H1 (cell line): ENCODE results near the gene FBLIM1. TPM values are rescaled to one million over a fixed set of nuclear protein-coding genes. Genes with fewer than 3 reads are reported as not detected.

Source experiments
- CTCF ChIA-PET: fragments of 300-600 bp; sonication (Branson Sonifier 250); formaldehyde crosslinking; loops from one replicate; lab custom pipeline; 2021; ENCODE audit not compliant: partially characterized antibody; lab: Charles Lee
- POLR2A ChIA-PET: fragments of 300-600 bp; sonication (Branson Sonifier 250); formaldehyde crosslinking; loops from one replicate; lab custom pipeline; 2021; ENCODE audit warnings: inconsistent platforms; ENCODE audit not compliant: partially characterized antibody; lab: Charles Lee
- DNase-seq, 2 experiments: peaks; one replicate each; pipeline versions ENCODE4 v3.0.0 to v3.0.0-alpha.2; 2010 to 2022; ENCODE audit warnings: low spot score in 2 of 2, low read depth in 1 of 2, mixed read lengths in 1 of 2
- FAIRE-seq: peaks from 2 replicates; lab custom pipeline; 2011; peaks lifted over from hg19 to GRCh38; lab: Jason Lieb, UNC
- H2AFZ ChIP-seq: 2 replicates; pipeline ENCODE4 v1.8.1; 2012; ENCODE audit warnings: low read length, inconsistent platforms
- H2AK5ac ChIP-seq: 2 replicates; pipeline ENCODE4 v1.6.1; 2013; ENCODE audit warnings: low read depth, low read length
- H2BK120ac ChIP-seq: replicated peaks from 2 replicates; pipeline ENCODE3; 2013; ENCODE audit warnings: low read depth, low read length, inconsistent platforms
- H2BK12ac ChIP-seq: 2 replicates; pipeline ENCODE4 v1.6.1; 2013; ENCODE audit warnings: low read depth, low read length
- H2BK15ac ChIP-seq: 2 replicates; pipeline ENCODE4 v1.6.1; 2013; ENCODE audit warnings: low read length
- H2BK20ac ChIP-seq: 2 replicates; pipeline ENCODE4 v1.6.1; 2013; ENCODE audit warnings: low read length
- H2BK5ac ChIP-seq: 2 replicates; pipeline ENCODE4 v1.6.1; 2013; ENCODE audit warnings: low read depth, low read length
- H3K14ac ChIP-seq: 2 replicates; pipeline ENCODE4 v1.6.1; 2013; ENCODE audit warnings: inconsistent platforms; ENCODE audit not compliant: insufficient read length
- H3K18ac ChIP-seq: 2 replicates; pipeline ENCODE4 v1.6.1; 2013; ENCODE audit warnings: low read length; ENCODE audit errors: extremely low read depth
- H3K23ac ChIP-seq: 2 replicates; pipeline ENCODE4 v1.6.1; 2013; ENCODE audit warnings: inconsistent platforms; ENCODE audit not compliant: insufficient read length
- H3K23me2 ChIP-seq: 2 replicates; pipeline ENCODE4 v1.6.1; 2013; ENCODE audit warnings: low read depth, low read length
- H3K27ac ChIP-seq: 2 replicates; pipeline ENCODE4 v1.6.1; 2011; ENCODE audit warnings: low read depth, low read length, inconsistent platforms
- H3K27me3 ChIP-seq, 4 experiments: replicated peaks in 1 of 4; 1 replicate in 1 of 4; 2 replicates in 3 of 4; pipeline versions ENCODE4 v1.6.1 to v1.8.1; 2011 to 2013; ENCODE audit warnings: low read length in 3 of 4, mild to moderate bottlenecking in 3 of 4, inconsistent platforms in 2 of 4, mixed read lengths in 2 of 4, moderate library complexity in 1 of 4; ENCODE audit not compliant: control insufficient read depth in 3 of 4, insufficient read depth in 3 of 4; ENCODE audit errors: extremely low read depth in 1 of 4
- H3K36me3 ChIP-seq, 4 experiments: 2 replicates each; pipeline versions ENCODE4 v1.6.1 to v1.8.1; 2011 to 2013; ENCODE audit warnings: mild to moderate bottlenecking in 4 of 4, low read length in 3 of 4, moderate library complexity in 2 of 4, control low read depth in 1 of 4, inconsistent platforms in 1 of 4; ENCODE audit not compliant: insufficient read depth in 4 of 4, control insufficient read depth in 2 of 4
- H3K4ac ChIP-seq: replicated peaks from 2 replicates; pipeline ENCODE3; 2013; ENCODE audit warnings: low read length, low read depth, mixed read lengths, inconsistent platforms; ENCODE audit not compliant: insufficient read length
- H3K4me1 ChIP-seq, 4 experiments: replicated peaks in 1 of 4; 1 replicate in 1 of 4; 2 replicates in 3 of 4; pipeline versions ENCODE4 v1.6.1 to v1.8.1; 2011 to 2013; ENCODE audit warnings: low read length in 3 of 4, inconsistent platforms in 2 of 4, mixed read lengths in 1 of 4; ENCODE audit not compliant: insufficient read depth in 4 of 4, control insufficient read depth in 3 of 4
- H3K4me2 ChIP-seq, 2 experiments: 2 replicates each; pipeline versions ENCODE4 v1.6.1 to v1.8.1; 2011 to 2013; ENCODE audit warnings: low read depth in 2 of 2, low read length in 2 of 2, control low read depth in 1 of 2, inconsistent platforms in 1 of 2, mild to moderate bottlenecking in 1 of 2; ENCODE audit not compliant: insufficient read depth in 1 of 2
- H3K4me3 ChIP-seq, 4 experiments: fragments of 200-600, 300-600 bp in 1 of 4; sonication (generic), shearing (Covaris generic), sonication (Bioruptor Twin) in 1 of 4; 2 replicates each; pipeline versions ENCODE4 v1.5.1 to v1.8.1; 2011 to 2016; ENCODE audit warnings: low read length in 4 of 4, low read depth in 3 of 4, control low read depth in 2 of 4, inconsistent platforms in 2 of 4, mild to moderate bottlenecking in 2 of 4, mixed read lengths in 1 of 4, moderate library complexity in 1 of 4; ENCODE audit not compliant: insufficient read depth in 2 of 4; ENCODE audit errors: extremely low read depth in 1 of 4
- H3K56ac ChIP-seq: replicated peaks from 2 replicates; pipeline ENCODE3; 2013; ENCODE audit warnings: low read depth, mild to moderate bottlenecking, mixed read lengths, low read length, inconsistent platforms; ENCODE audit not compliant: insufficient read length
- H3K79me1 ChIP-seq: 2 replicates; pipeline ENCODE4 v1.6.1; 2013; ENCODE audit warnings: low read depth, low read length, control low read depth
- H3K79me2 ChIP-seq, 2 experiments: 2 replicates each; pipeline versions ENCODE4 v1.6.1 to v1.8.1; 2012 to 2013; ENCODE audit warnings: low read length in 2 of 2, mild to moderate bottlenecking in 2 of 2, inconsistent platforms in 1 of 2; ENCODE audit not compliant: insufficient read depth in 2 of 2, control insufficient read depth in 1 of 2
- H3K9ac ChIP-seq, 4 experiments: replicated peaks in 1 of 4; 1 replicate in 1 of 4; 2 replicates in 3 of 4; pipeline versions ENCODE4 v1.6.1 to v1.8.1; 2011 to 2013; ENCODE audit warnings: low read depth in 3 of 4, low read length in 3 of 4, control low read depth in 2 of 4, mild to moderate bottlenecking in 2 of 4, moderate library complexity in 2 of 4, inconsistent platforms in 1 of 4; ENCODE audit errors: extremely low read depth in 1 of 4
- H3K9me3 ChIP-seq, 2 experiments: 2 replicates each; pipeline versions ENCODE4 v1.6.1 to v1.8.1; 2012 to 2013; ENCODE audit warnings: mild to moderate bottlenecking in 2 of 2, moderate library complexity in 2 of 2, control low read depth in 1 of 2, inconsistent platforms in 1 of 2, low read depth in 1 of 2, low read length in 1 of 2, mixed read lengths in 1 of 2; ENCODE audit not compliant: insufficient read depth in 2 of 2
- H4K20me1 ChIP-seq, 2 experiments: replicated peaks in 1 of 2; 2 replicates each; pipeline versions ENCODE3 to v1.8.1; 2011 to 2013; ENCODE audit warnings: inconsistent platforms in 2 of 2, low read length in 2 of 2, mild to moderate bottlenecking in 1 of 2; ENCODE audit not compliant: insufficient read depth in 2 of 2, control insufficient read depth in 1 of 2
- H4K5ac ChIP-seq: 2 replicates; pipeline ENCODE4 v1.6.1; 2013; ENCODE audit warnings: low read length, low read depth, mixed read lengths, inconsistent platforms; ENCODE audit not compliant: insufficient read length
- H4K8ac ChIP-seq: 2 replicates; pipeline ENCODE4 v1.8.0; 2013; ENCODE audit warnings: mild to moderate bottlenecking, moderate library complexity, low read length, inconsistent platforms; ENCODE audit not compliant: insufficient read depth; ENCODE audit errors: extremely low read depth
- H4K91ac ChIP-seq: replicated peaks from 2 replicates; pipeline ENCODE3; 2013; ENCODE audit warnings: low read length, mixed read lengths, inconsistent platforms; ENCODE audit not compliant: insufficient read length
- PHF8 ChIP-seq: fragments of 200-600 bp; sonication (generic); conservative IDR thresholded peaks from 2 replicates; pipeline ENCODE4 v1.7.1; 2012; ENCODE audit warnings: low read depth, mild to moderate bottlenecking, inconsistent platforms, low read length, moderate library complexity
- POLR2AphosphoS5 ChIP-seq: IDR thresholded peaks from 2 replicates; pipeline ENCODE4 v1.6.1; 2011; ENCODE audit warnings: low read depth, low read length
- WGBS, 2 experiments: shearing (Covaris generic) in 1 of 2; methylation state at CpG; one replicate each; pipeline versions ENCODE4 v1.1.6 to v1.1.7; 2013 to 2015; ENCODE audit warnings: low lambda C conversion rate in 2 of 2, mixed read lengths in 2 of 2, inconsistent platforms in 1 of 2, low coverage in 1 of 2, missing lambda C conversion rate in 1 of 2; ENCODE audit not compliant: insufficient replicate concordance in 2 of 2, insufficient coverage in 1 of 2, insufficient read length in 1 of 2; ENCODE audit errors: extremely low coverage in 1 of 2, missing lambda C conversion rate in 1 of 2; 5-methylcytosine and 5-hydroxymethylcytosine counted together
- polyA plus RNA-seq, 7 experiments: library from polyadenylated mRNA; depleted of rRNA in 3 of 7; stranded (reverse) in 5 of 7; unstranded in 2 of 7; fragments of >200 nt in 5 of 7; fragments of 200-250 nt in 2 of 7; gene quantifications; 1 replicate in 5 of 7; 2 replicates in 1 of 7; 4 replicates in 1 of 7; pipeline versions ENCODE4 v1.2.1 to v1.2.3, GENCODE V29; 2011 to 2013; ENCODE audit warnings: missing spikeins in 2 of 7, mixed read lengths in 2 of 7
- total RNA-seq: library from RNA; stranded (reverse); fragmentation: NEBNext Ultra II Directional; extraction: Animal tissue kit (Norgen Biotek cat#: 25700); gene quantifications from 2 replicates; pipeline ENCODE4 v1.2.1, GENCODE V29; 2021

The FBLIM1 gene
- total and polyA plus RNA-seq, 2 of the 8 experiments (the other 6 are each of a cell fraction or from before 2014, with no cell fraction given), result 66.6 to 66.7 TPM

GRCh38 chr1:15785683-15786082 lies 27.1 kb downstream of the FBLIM1 start:
- no peak overlapping the region for H3K4ac ChIP-seq
- no peak overlapping the region for H3K27ac ChIP-seq
- no peaks in the 10 kb centered on the region for H3K4me1 ChIP-seq
- H3K79me1 ChIP-seq, result no peaks in the 10 kb centered on the region
- no peak for TF ChIP-seq PHF8
- TF ChIP-seq POLR2AphosphoS5, result peak; percentile 54; the same call in 1 of the 2 replicates
- 94% methylated on average over 8 of the region's 8 CpGs; no CpG with 5 or more reads in 1 of the 2 experiments for WGBS, 2 experiments
- CTCF ChIA-PET, result no interaction called here
- H4K91ac ChIP-seq, result no peak overlapping the region
- DNase-seq (no peak), FAIRE-seq (no peak)
- POLR2A ChIA-PET, result interaction anchor here (0.6 to 6.6 kb wide), 2 partner anchors 15 to 168 kb away, joined by 3 to 37 read pairs; no protein-coding TSS in a partner anchor
- no peak overlapping the region for H3K4me2 ChIP-seq
- H4K5ac ChIP-seq, result no peak overlapping the region
- peaks cover 9 to 19% (median 12%) of the 10 kb centered on the region in 4 experiments; a peak in 7 of 8 replicates for H3K36me3 ChIP-seq
- H3K9me3 ChIP-seq, result no peaks in the 10 kb centered on the region
- no peaks in the 10 kb centered on the region for H3K79me2 ChIP-seq
- H3K23me2 ChIP-seq, result no peaks in the 10 kb centered on the region
- H2AK5ac ChIP-seq, result no peak overlapping the region
- no peak overlapping the region for H2BK20ac ChIP-seq
- no peak overlapping the region for H3K4me3 ChIP-seq
- H2AFZ ChIP-seq, result no peak overlapping the region
- H3K27me3 ChIP-seq, result no peaks in the 10 kb centered on the region; a peak in 1 of 7 replicates
- H2BK120ac ChIP-seq, result no peak overlapping the region
- H2BK12ac ChIP-seq, result no peak overlapping the region
- H4K20me1 ChIP-seq, result peaks cover 2 to 3% of the 10 kb centered on the region in 2 experiments
- H3K23ac ChIP-seq, result no peak overlapping the region
- no peak overlapping the region for H3K14ac ChIP-seq
- H3K56ac ChIP-seq, result no peak overlapping the region
- no peak overlapping the region for H4K8ac ChIP-seq
- H3K9ac ChIP-seq, result no peak overlapping the region
- no peak overlapping the region for H3K18ac ChIP-seq
- no peak overlapping the region for H2BK15ac ChIP-seq
- no peak overlapping the region; the same call in 1 of the 2 replicates for H2BK5ac ChIP-seq
